HG02588 (cell line): ENCODE measurements around the gene INTS3.
"Not testable (repeated sequence)": the region's sequence is repeated elsewhere in the genome, so short reads cannot be mapped to it uniquely, and the experiment has no call there.

Source experiments
- ATAC-seq: cut with Tn5 transposase; IDR thresholded peaks from one replicate; pipeline ENCODE4 v1.9.1; 2021; ENCODE audit warnings: mild to moderate bottlenecking, moderate library complexity; ENCODE audit not compliant: unreplicated experiment

INTS3 gene

GRCh38 chr1:153752072-153752471 lies 24.2 kb downstream of the INTS3 start:
- ATAC-seq: no peak

- no peak for ATAC-seq
These were observed 24.8 kb downstream of the INTS3 start for GRCh38 chr1:153752571-153753195.

- ATAC-seq: no peak
These were observed 26.4 kb downstream of the INTS3 start for GRCh38 chr1:153754266-153754665.

GRCh38 chr1:153760440-153760839 lies 32.6 kb downstream of the INTS3 start:
- ATAC-seq: no peak

GRCh38 chr1:153763365-153764225 lies 35.7 kb downstream of the INTS3 start:
- no peak for ATAC-seq

GRCh38 chr1:153764310-153764709 lies 36.5 kb downstream of the INTS3 start:
- ATAC-seq: no peak

- not testable (repeated sequence) for ATAC-seq
These were observed 38.8 kb downstream of the INTS3 start for GRCh38 chr1:153766663-153767062.

GRCh38 chr1:153767519-153767918 lies 39.7 kb downstream of the INTS3 start:
- no peak for ATAC-seq

- no peak for ATAC-seq
These were observed 40.7 kb downstream of the INTS3 start for GRCh38 chr1:153768316-153769181.

- no peak for ATAC-seq
These were observed 41.4 kb downstream of the INTS3 start for GRCh38 chr1:153769221-153769620.

GRCh38 chr1:153770797-153771196 lies 42.9 kb downstream of the INTS3 start:
- no peak for ATAC-seq

- ATAC-seq: no peak
These were observed 43.4 kb downstream of the INTS3 start for GRCh38 chr1:153771261-153771660.

- no peak for ATAC-seq
These were observed 44.2 kb downstream of the INTS3 start for GRCh38 chr1:153771841-153772593.

GRCh38 chr1:153773096-153773921 lies 45.5 kb downstream of the INTS3 start:
- no peak for ATAC-seq

GRCh38 chr1:153774026-153774595 lies 46.3 kb downstream of the INTS3 start:
- no peak for ATAC-seq

GRCh38 chr1:153774780-153775457 lies 47.1 kb downstream of the INTS3 start, which contains the start of gene SLC27A3:
Gene SLC27A3 (plus strand): TSS chr1:153775407. CDS start chr1:153775498, 91 bp downstream.
- peak; percentile 22 for ATAC-seq

- ATAC-seq: peak; percentile 52
These were observed 47.8 kb downstream of the INTS3 start for GRCh38 chr1:153775458-153776327.

- no peak for ATAC-seq
These were observed 48.5 kb downstream of the INTS3 start for GRCh38 chr1:153776352-153776751.
